Measurements from ENCODE around the gene TWF2.

DNA sequence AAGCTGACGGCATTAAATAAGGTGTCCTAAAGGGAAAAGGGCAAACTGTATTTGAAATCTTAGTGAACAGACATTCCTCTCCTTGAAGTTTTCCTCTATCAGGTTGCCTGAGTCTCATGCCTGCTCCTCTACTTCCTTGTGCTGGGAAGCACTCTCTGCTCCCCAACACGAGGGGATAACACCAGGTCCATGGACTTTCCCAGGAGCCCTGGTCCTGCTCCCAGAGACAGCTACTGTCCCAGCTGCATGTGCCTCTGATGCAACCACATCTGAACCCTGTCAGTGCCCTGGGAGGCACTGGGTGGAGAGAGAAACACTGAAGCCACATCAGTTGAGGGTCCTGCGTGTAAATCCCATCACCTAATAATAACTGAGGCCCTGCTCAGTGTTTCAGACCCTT, 20.9 kb downstream of the TWF2 start:
- TF ChIP-seq, protein P1, sequence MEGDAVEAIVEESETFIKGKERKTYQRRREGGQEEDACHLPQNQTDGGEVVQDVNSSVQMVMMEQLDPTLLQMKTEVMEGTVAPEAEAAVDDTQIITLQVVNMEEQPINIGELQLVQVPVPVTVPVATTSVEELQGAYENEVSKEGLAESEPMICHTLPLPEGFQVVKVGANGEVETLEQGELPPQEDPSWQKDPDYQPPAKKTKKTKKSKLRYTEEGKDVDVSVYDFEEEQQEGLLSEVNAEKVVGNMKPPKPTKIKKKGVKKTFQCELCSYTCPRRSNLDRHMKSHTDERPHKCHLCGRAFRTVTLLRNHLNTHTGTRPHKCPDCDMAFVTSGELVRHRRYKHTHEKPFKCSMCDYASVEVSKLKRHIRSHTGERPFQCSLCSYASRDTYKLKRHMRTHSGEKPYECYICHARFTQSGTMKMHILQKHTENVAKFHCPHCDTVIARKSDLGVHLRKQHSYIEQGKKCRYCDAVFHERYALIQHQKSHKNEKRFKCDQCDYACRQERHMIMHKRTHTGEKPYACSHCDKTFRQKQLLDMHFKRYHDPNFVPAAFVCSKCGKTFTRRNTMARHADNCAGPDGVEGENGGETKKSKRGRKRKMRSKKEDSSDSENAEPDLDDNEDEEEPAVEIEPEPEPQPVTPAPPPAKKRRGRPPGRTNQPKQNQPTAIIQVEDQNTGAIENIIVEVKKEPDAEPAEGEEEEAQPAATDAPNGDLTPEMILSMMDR (IDR thresholded peaks at IDR 0.05): no peak
- TF ChIP-seq POLR2A (IDR thresholded peaks at IDR 0.05): no peak

Measured in esophagus squamous epithelium (tissue), 4 donors.